Breast epithelium (tissue), 3 donors: ENCODE measurements around the gene CDK5RAP3.
"Not testable (repeated sequence)": the region's sequence is repeated elsewhere in the genome, so short reads cannot be mapped to it uniquely, and the experiment has no call there.

ENCODE experiments used
- POLR2A ChIP-seq: fragments of 450-650 bp; IDR thresholded peaks from one replicate; pipeline ENCODE4 v1.6.1; 2016; ENCODE audit warnings: antibody characterized with exemption, mild to moderate bottlenecking, moderate library complexity
- POLR2AphosphoS5 ChIP-seq, 3 donors: sonication (generic); formaldehyde crosslinking; IDR thresholded peaks; one replicate each; pipeline ENCODE4 v1.6.1; 2017; ENCODE audit warnings: antibody characterized with exemption in 3 of 3
- TF ChIP-seq, protein P1 (sequence below), 3 donors: fragments of 450-650 bp; IDR thresholded peaks; one replicate each; pipeline ENCODE4 v1.5.1; 2016 to 2017; ENCODE audit warnings: antibody characterized with exemption in 3 of 3, mild to moderate bottlenecking in 3 of 3, moderate library complexity in 3 of 3

DNA sequence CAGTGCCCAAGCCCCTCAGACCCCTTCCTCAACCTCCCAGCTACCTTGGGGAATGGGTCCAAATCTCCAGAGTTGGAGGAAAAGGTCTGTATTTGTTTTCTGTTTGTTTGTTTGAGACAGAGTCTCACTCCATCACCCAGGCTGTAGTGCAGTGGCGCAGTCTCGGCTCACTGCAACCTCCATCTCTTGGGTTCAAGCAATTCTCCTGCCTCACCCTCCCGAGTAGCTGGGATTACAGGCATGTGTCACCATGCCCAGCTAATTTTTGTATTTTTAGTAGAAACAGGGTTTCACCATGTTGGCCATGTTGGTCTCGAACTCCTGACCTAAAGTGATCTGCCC is 46.9 kb downstream of the CDK5RAP3 start:
- TF ChIP-seq, protein P1, sequence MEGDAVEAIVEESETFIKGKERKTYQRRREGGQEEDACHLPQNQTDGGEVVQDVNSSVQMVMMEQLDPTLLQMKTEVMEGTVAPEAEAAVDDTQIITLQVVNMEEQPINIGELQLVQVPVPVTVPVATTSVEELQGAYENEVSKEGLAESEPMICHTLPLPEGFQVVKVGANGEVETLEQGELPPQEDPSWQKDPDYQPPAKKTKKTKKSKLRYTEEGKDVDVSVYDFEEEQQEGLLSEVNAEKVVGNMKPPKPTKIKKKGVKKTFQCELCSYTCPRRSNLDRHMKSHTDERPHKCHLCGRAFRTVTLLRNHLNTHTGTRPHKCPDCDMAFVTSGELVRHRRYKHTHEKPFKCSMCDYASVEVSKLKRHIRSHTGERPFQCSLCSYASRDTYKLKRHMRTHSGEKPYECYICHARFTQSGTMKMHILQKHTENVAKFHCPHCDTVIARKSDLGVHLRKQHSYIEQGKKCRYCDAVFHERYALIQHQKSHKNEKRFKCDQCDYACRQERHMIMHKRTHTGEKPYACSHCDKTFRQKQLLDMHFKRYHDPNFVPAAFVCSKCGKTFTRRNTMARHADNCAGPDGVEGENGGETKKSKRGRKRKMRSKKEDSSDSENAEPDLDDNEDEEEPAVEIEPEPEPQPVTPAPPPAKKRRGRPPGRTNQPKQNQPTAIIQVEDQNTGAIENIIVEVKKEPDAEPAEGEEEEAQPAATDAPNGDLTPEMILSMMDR (IDR thresholded peaks at IDR 0.05): not testable (repeated sequence)
- TF ChIP-seq POLR2A; POLR2AphosphoS5 (IDR thresholded peaks at IDR 0.05): not testable (repeated sequence)
